Measurements from ENCODE around the gene CASQ1. TPM values are rescaled to one million over a fixed set of nuclear protein-coding genes. Genes with fewer than 3 reads are reported as not detected.

Gene CASQ1
- total and polyA plus RNA-seq, 9 donors: 0.06 to 0.92 (median 0.43) TPM; not detected in 3

- Histone ChIP-seq H3K36me3 (no peaks in the 10 kb centered on the region), H3K27ac (peak overlapping the region in 1 of 2 donors; percentile 26), H3K4me3 (no peak overlapping the region), H3K27me3 (no peaks in the 10 kb centered on the region), H3K4me1 (ENCODE audit: insufficient read depth) (peaks cover 2% of the 10 kb centered on the region), H3K9me3 (no peaks in the 10 kb centered on the region)
- TF ChIP-seq POLR2A (IDR thresholded peaks at IDR 0.05) (no peak), CTCF (IDR thresholded peaks at IDR 0.05) (peak; percentile 12 to 50 (median 33))
- intact Hi-C loops (cut with DNase I): loop anchor here in 2 of 4 donors (2.0 to 5.0 kb wide), 2 partner anchors 26 to 117 kb away; no protein-coding TSS in a partner anchor
- WGBS, 3 donors: 40 to 49% (median 43%) methylated on average over 4 of the region's 4 CpGs
- peak in 4 of 5 donors; percentile 40 to 62 (median 56) for DNase-seq
Measured at GRCh38 chr1:160219062-160219929, 28.9 kb downstream of the CASQ1 start.

- 83 to 86% (median 83%) methylated on average over 2 of the region's 2 CpGs for WGBS, 3 donors
- no peaks in the 10 kb centered on the region for H3K27me3 ChIP-seq
- no peak overlapping the region for H3K4me3 ChIP-seq
Measured at GRCh38 chr1:160220301-160220700, 29.9 kb downstream of the CASQ1 start.

GRCh38 chr1:160221089-160221488 is 30.7 kb downstream of the CASQ1 start:
- Histone ChIP-seq H3K36me3 (no peaks in the 10 kb centered on the region), H3K27me3 (no peaks in the 10 kb centered on the region), H3K27ac (no peak overlapping the region), H3K4me3 (no peak overlapping the region), H3K4me1 (ENCODE audit: insufficient read depth) (peaks cover 2% of the 10 kb centered on the region), H3K9me3 (no peaks in the 10 kb centered on the region)
- TF ChIP-seq POLR2A (IDR thresholded peaks at IDR 0.05) (no peak), CTCF (IDR thresholded peaks at IDR 0.05) (no peak), EP300 (IDR thresholded peaks at IDR 0.05) (no peak)
- intact Hi-C loops (cut with DNase I): no loop called here
- DNase-seq: no peak

More at GRCh38 chr1:160220301-160220700, 29.9 kb downstream of the CASQ1 start:
- Histone ChIP-seq H3K4me1 (ENCODE audit: insufficient read depth) (peaks cover 2% of the 10 kb centered on the region), H3K36me3 (no peaks in the 10 kb centered on the region), H3K27ac (no peak overlapping the region), H3K9me3 (no peaks in the 10 kb centered on the region)
- intact Hi-C loops (cut with DNase I): no loop called here
- no peak for TF ChIP-seq CTCF (IDR thresholded peaks at IDR 0.05)
- no peak for TF ChIP-seq EP300 (IDR thresholded peaks at IDR 0.05)
- no peak for TF ChIP-seq POLR2A (IDR thresholded peaks at IDR 0.05)
- no peak for DNase-seq

GRCh38 chr1:160222546-160222945 is 32.2 kb downstream of the CASQ1 start:
- H3K9me3 ChIP-seq: no peaks in the 10 kb centered on the region
- intact Hi-C loops (cut with DNase I): no loop called here
- 91 to 97% (median 92%) methylated on average over 3 of the region's 3 CpGs for WGBS, 3 donors
- DNase-seq: no peak
- no peak overlapping the region for H3K27ac ChIP-seq
- H3K4me3 ChIP-seq: no peak overlapping the region
- no peaks in the 10 kb centered on the region for H3K36me3 ChIP-seq
- peaks cover 2% of the 10 kb centered on the region for H3K4me1 ChIP-seq (ENCODE audit: insufficient read depth)
- no peaks in the 10 kb centered on the region for H3K27me3 ChIP-seq
- no peak for TF ChIP-seq EP300 (IDR thresholded peaks at IDR 0.05)
- TF ChIP-seq POLR2A (IDR thresholded peaks at IDR 0.05): no peak
- no peak for TF ChIP-seq CTCF (IDR thresholded peaks at IDR 0.05)

Measured in ovary (tissue), 9 donors.